GM12878 (cell line): ENCODE results near the gene EEPD1. TPM values are rescaled to one million over a fixed set of nuclear protein-coding genes. Genes with fewer than 3 reads are reported as not detected.

ENCODE experiments used
- ATAC-seq: fragments of 200-7000 bp; cut with Tn5 transposase; 3 replicates; pipeline ENCODE4 v1.9.1; 2020; ENCODE audit warnings: mild to moderate bottlenecking, moderate library complexity
- BruUV-seq: library from RNA; stranded (reverse); fragments of 400-500 nt; replicated peaks from 2 replicates; lab custom pipeline; 2021; lab: Mats Ljungman, UMichigan
- CTCF ChIA-PET: fragments of 300-600 bp; sonication (Branson Sonifier 250); formaldehyde crosslinking; extraction: SDS; loops from one replicate; lab custom pipeline; 2021; ENCODE audit warnings: inconsistent platforms; lab: Yijun Ruan, JAX
- POLR2A ChIA-PET: fragments of 350-600 bp; formaldehyde crosslinking; extraction: SDS; loops from one replicate; lab custom pipeline; 2021; ENCODE audit warnings: inconsistent platforms; lab: Charles Lee
- RAD21 ChIA-PET: fragments of 300-600 bp; sonication (Branson Sonifier 250); formaldehyde crosslinking; loops from one replicate; lab custom pipeline; 2023; ENCODE audit warnings: antibody characterized with exemption; ENCODE audit not compliant: unreplicated experiment; lab: Charles Lee
- SMC1A ChIA-PET: fragments of 300-600 bp; sonication (Branson Sonifier 250); formaldehyde crosslinking; loops from one replicate; lab custom pipeline; 2023; ENCODE audit not compliant: unreplicated experiment, uncharacterized antibody; lab: Charles Lee
- DNase-seq: peaks from one replicate; pipeline ENCODE4 v3.0.0-alpha.2; 2011; ENCODE audit warnings: low read depth, low spot score
- FAIRE-seq: peaks from 3 replicates; lab custom pipeline; 2011; peaks lifted over from hg19 to GRCh38; lab: Jason Lieb, UNC
- H2AFZ ChIP-seq: 2 replicates; pipeline ENCODE4 v1.6.0; 2011; ENCODE audit warnings: low read depth, low read length, control low read depth; ENCODE audit not compliant: control insufficient read depth
- H3K27ac ChIP-seq: 2 replicates; pipeline ENCODE4 v1.5.1; 2011; ENCODE audit warnings: control low read depth; ENCODE audit not compliant: control insufficient read depth, insufficient read depth
- H3K27me3 ChIP-seq, 2 experiments: replicated peaks in 1 of 2; 2 replicates each; pipeline versions ENCODE4 v1.6.0 to v1.6.1; 2011; ENCODE audit warnings: low read length in 1 of 2; ENCODE audit not compliant: control insufficient read depth in 2 of 2, insufficient read depth in 2 of 2
- H3K36me3 ChIP-seq, 2 experiments: 2 replicates each; pipeline ENCODE4 v1.5.1; 2011; ENCODE audit warnings: low read length in 1 of 2; ENCODE audit not compliant: control insufficient read depth in 2 of 2, insufficient read depth in 2 of 2
- H3K4me1 ChIP-seq: 2 replicates; pipeline ENCODE4 v1.6.1; 2011; ENCODE audit warnings: mild to moderate bottlenecking, low read length, moderate library complexity, mixed read lengths; ENCODE audit not compliant: control insufficient read depth, insufficient read depth
- H3K4me2 ChIP-seq: 2 replicates; pipeline ENCODE4 v1.6.0; 2011; ENCODE audit warnings: control low read depth; ENCODE audit not compliant: control insufficient read depth, insufficient read depth
- H3K4me3 ChIP-seq: fragments of 200-600 bp; sonication (generic); 2 replicates; pipeline ENCODE4 v1.5.1; 2016
- H3K79me2 ChIP-seq: 2 replicates; pipeline ENCODE4 v1.6.0; 2011; ENCODE audit warnings: low read length; ENCODE audit not compliant: control insufficient read depth, insufficient read depth
- H3K9ac ChIP-seq: 2 replicates; pipeline ENCODE4 v1.8.0; 2011; ENCODE audit warnings: low read length, control low read depth, mixed read lengths; ENCODE audit not compliant: control insufficient read depth, insufficient read depth
- H3K9me3 ChIP-seq: replicated peaks from 3 replicates; pipeline ENCODE4 v1.5.1; 2011; ENCODE audit warnings: mild to moderate bottlenecking, low read length; ENCODE audit not compliant: control insufficient read depth, insufficient read depth
- H4K20me1 ChIP-seq: 2 replicates; pipeline ENCODE4 v1.6.0; 2011; ENCODE audit not compliant: control insufficient read depth, insufficient read depth
- BCL11A ChIP-seq: IDR thresholded peaks from 2 replicates; pipeline ENCODE4 v1.6.1; 2011; ENCODE audit warnings: low read depth, low read length
- BHLHE40 ChIP-seq, 2 experiments: fragments of 450-650 bp in 1 of 2; IDR thresholded peaks; 2 replicates each; pipeline ENCODE4 v1.6.1; 2011 to 2017; ENCODE audit warnings: low read depth in 2 of 2, borderline replicate concordance in 1 of 2, improper control_type of control experiment in 1 of 2, low read length in 1 of 2, mild to moderate bottlenecking in 1 of 2
- BRCA1 ChIP-seq: IDR thresholded peaks from 2 replicates; pipeline ENCODE4 v1.6.1; 2011; ENCODE audit warnings: low read depth, low read length, improper control_type of control experiment
- HDAC2 ChIP-seq: fragments of 200-600 bp; sonication (generic); IDR thresholded peaks from 2 replicates; pipeline ENCODE4 v1.6.1; 2017
- NFYB ChIP-seq: IDR thresholded peaks from 2 replicates; pipeline ENCODE4 v1.6.1; 2011; ENCODE audit warnings: low read depth, mild to moderate bottlenecking, low read length, improper control_type of control experiment, moderate library complexity; ENCODE audit not compliant: insufficient read depth
- NRF1 ChIP-seq: conservative IDR thresholded peaks from 2 replicates; pipeline ENCODE4 v1.6.1; 2011; ENCODE audit warnings: mild to moderate bottlenecking, low read depth, low read length, improper control_type of control experiment
- POU2F2 ChIP-seq: IDR thresholded peaks from 3 replicates; pipeline ENCODE4 v1.6.1; 2011; ENCODE audit warnings: low read depth, mild to moderate bottlenecking, low read length, borderline replicate concordance
- RAD51 ChIP-seq: fragments of 450-650 bp; IDR thresholded peaks from 2 replicates; pipeline ENCODE4 v1.6.1; 2016; ENCODE audit warnings: moderate library complexity, mild to moderate bottlenecking, inconsistent platforms
- SP1 ChIP-seq: IDR thresholded peaks from one replicate; pipeline ENCODE4 v1.6.1; 2011; ENCODE audit warnings: low read depth, low read length
- WGBS: methylation state at CpG from one replicate; pipeline ENCODE4 v1.1.6; 2016; ENCODE audit warnings: low lambda C conversion rate; ENCODE audit not compliant: insufficient replicate concordance, insufficient coverage; ENCODE audit errors: missing lambda C conversion rate; 5-methylcytosine and 5-hydroxymethylcytosine counted together
- in situ Hi-C: fragments of 300-500 bp; cut with MboI; formaldehyde crosslinking; loops from 9 replicates; pipeline ENCODE4 v1.14.3; 2018; ENCODE audit warnings: mixed read lengths
- intact Hi-C: fragments of 100-400 bp; cut with micrococcal nuclease; formaldehyde crosslinking; loops from one replicate; pipeline ENCODE4 v1.14.2; 2022; ENCODE audit not compliant: unreplicated experiment
- polyA plus RNA-seq, 11 experiments: library from polyadenylated mRNA; depleted of rRNA in 4 of 11; unstranded in 6 of 11; stranded (reverse) in 5 of 11; fragments of >200 nt; fragmentation: Nextera tagmentation in 4 of 11; fragmentation: Illumina TruSeq in 1 of 11; extraction: Ambion mirVana in 4 of 11; extraction: Trizol in 1 of 11; gene quantifications; 1 replicate in 1 of 11; 2 replicates in 10 of 11; pipeline versions ENCODE4 v1.2.1 to v1.2.3, GENCODE V29; 2011 to 2016; ENCODE audit warnings: inconsistent platforms in 2 of 11, missing spikeins in 2 of 11, low read depth in 1 of 11
- total RNA-seq, 4 experiments: library from RNA; depleted of rRNA in 3 of 4; stranded (reverse); fragments of >200 nt in 3 of 4; fragmentation: Illumina TruSeq in 1 of 4; extraction: Trizol in 1 of 4; gene quantifications; 2 replicates each; pipeline versions ENCODE4 v1.2.1 to v1.2.3, GENCODE V29; 2013 to 2021

Gene EEPD1
- total and polyA plus RNA-seq, 10 of the 15 experiments (the other 5 are each of a cell fraction or from before 2014, with no cell fraction given): 0.24 to 2.8 (median 0.86) TPM; not detected in 1

DNA sequence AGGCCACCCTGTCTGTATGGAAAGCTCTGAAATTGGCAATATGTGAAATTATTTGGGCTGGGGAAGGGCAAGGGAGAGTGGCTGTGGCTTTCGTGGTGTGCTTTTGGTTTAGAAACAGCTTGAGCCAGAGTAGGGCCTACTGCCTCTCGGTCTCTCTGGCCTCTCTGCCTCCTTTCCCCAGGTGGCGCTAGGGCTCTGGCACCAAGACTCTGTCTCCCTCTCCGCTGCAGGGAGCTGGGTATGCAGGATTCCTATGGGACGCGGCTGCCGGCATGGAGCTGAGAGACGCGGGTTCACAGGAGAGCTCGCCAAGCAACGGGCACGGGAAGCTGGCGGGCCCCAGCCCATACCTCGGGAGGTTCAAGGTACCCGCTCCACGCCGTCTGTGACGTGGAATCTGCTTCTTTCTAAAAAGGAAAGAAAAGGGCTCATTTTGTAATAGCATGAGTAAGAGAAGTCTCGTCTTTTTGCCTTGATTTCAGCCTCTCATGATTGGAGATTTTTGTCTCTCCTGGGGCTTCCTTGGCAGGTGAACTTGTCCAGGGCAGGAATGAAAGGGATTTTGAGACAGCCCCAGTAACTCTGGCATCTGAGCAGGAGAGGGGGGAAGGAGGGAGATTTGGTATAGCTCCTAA, 131.5 kb downstream of the EEPD1 start:
- no peaks in the 10 kb centered on the region; the same call in 2 of the 3 replicates for H3K9me3 ChIP-seq
- 78% methylated on average over 19 of the region's 19 CpGs for WGBS
- H3K36me3 ChIP-seq: no peaks in the 10 kb centered on the region
- peak; percentile 7; the same call in 1 of the 3 replicates for ATAC-seq
- no TSS peak for BruUV-seq
- no peak for FAIRE-seq
- no peak overlapping the region for H2AFZ ChIP-seq
- DNase-seq: no peak
- TF ChIP-seq NRF1 (no peak), RAD51 (no peak), BCL11A (no peak), NFYB (no peak), BHLHE40 (IDR thresholded peaks at IDR 0.05; ENCODE audit: borderline replicate concordance in 1 of 2, low read depth in 2 of 2, low read length in 1 of 2) (no peak), SP1 (no peak), BRCA1 (no peak), HDAC2 (no peak), POU2F2 (no peak)
- TF ChIP-seq, all 136 proteins: peak for 0
- Histone ChIP-seq H3K27me3 (no peaks in the 10 kb centered on the region; a peak in 1 of 4 replicates), H3K4me3 (no peak overlapping the region), H3K9ac (no peak overlapping the region), H4K20me1 (no peaks in the 10 kb centered on the region), H3K27ac (no peak overlapping the region), H3K79me2 (no peaks in the 10 kb centered on the region), H3K4me2 (no peak overlapping the region), H3K4me1 (peaks cover 27% of the 10 kb centered on the region)
- ChIA-PET POLR2A (interaction anchor here (0.8 to 1.8 kb wide), 2 partner anchors 21 to 96 kb away, joined by 4 to 5 read pairs; no protein-coding TSS in a partner anchor), CTCF (interaction anchor here (1.1 to 2.7 kb wide), 6 partner anchors 11 to 300 kb away, joined by 3 to 7 read pairs (median 3); no protein-coding TSS in a partner anchor), SMC1A (interaction anchor here (1.0 to 9.1 kb wide), 6 partner anchors 12 to 121 kb away, joined by 3 to 68 read pairs (median 9); no protein-coding TSS in a partner anchor), RAD21 (interaction anchor here (1.1 to 5.3 kb wide), 9 partner anchors 11 to 129 kb away, joined by 3 to 30 read pairs (median 4); no protein-coding TSS in a partner anchor)
- in situ Hi-C loops: no loop called here
- intact Hi-C loops: loop anchor here (10.0 kb wide), 1 partner anchor 560 kb away; no protein-coding TSS in a partner anchor
